ENCODE measurements around the gene OTOGL.
"Not testable (repeated sequence)": the region's sequence is repeated elsewhere in the genome, so short reads cannot be mapped to it uniquely, and the experiment has no call there.

Gene OTOGL

DNA sequence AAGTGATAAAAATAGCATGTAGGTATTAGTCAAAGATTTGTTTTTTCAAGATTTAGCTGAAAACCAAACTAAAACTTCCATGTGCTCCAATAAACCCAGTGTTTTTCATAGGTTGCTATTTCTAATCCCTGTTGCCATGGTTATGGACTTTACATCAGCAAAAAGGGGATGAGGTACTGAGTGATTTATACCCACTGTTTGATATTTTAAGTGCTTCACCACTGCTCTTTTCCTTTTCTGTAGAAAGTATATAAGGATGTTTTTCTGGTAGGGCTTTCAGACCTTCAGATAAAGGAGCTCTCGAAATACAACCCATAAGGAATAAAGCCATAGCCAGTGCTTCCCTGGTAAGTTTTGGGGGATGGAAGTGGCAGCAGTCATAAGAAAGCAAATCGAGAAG is at the start of gene OTOGL:
Gene OTOGL, plus strand, starts transcription at position 279 of the 400 bp plus-strand sequence. CDS start 109,895 bp downstream, outside the sequence.
- no peak for DNase-seq

GRCh38 chr12:80050236-80050635 is 49.1 kb upstream of the OTOGL start:
- DNase-seq = no peak

- no peak for DNase-seq
Observed at GRCh38 chr12:80053051-80053790, 46.1 kb upstream of the OTOGL start.

- no peak for DNase-seq
Observed at GRCh38 chr12:80056232-80056631, 43.1 kb upstream of the OTOGL start.

DNA sequence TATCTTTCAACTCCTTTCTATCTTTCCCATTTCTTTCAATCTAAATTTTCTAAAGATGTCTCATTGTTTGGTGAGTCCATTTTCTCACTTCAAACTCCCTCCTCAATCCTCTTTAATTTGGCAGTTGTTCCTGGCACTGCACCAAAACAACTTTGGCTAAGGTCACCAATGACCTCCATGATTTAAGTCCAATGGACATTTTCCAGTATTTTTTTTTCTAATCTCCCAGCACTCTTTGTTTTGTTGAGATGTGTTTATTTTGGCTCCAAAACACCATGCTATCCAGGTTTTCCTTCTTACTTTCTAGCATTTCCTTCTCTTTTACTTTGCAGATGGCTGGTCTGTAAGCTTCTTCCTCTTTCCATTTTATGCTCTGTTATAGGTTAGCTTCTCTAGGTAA is 42.5 kb upstream of the OTOGL start:
- no peak for DNase-seq

GRCh38 chr12:80058586-80058985 is 40.8 kb upstream of the OTOGL start:
- no peak for DNase-seq

DNA sequence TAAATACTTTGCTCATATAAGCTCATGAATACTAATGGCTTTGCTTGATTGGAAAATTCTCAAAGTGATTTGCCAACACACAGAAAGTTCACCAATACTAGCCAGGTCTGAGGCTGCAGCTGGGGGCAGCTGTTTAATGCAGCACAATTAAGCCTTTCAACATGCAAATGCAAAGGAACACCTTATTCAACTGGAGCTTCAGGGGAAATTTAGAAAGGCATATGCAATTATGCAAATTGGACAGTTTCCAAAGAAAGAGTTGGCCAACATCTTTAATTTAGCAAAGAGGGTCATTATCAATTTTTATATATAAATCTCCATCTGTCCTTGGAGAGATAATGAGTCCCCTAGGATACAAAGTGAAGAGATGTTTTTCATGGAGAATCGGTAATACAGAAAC is 40.2 kb upstream of the OTOGL start:
- DNase-seq = no peak

DNA sequence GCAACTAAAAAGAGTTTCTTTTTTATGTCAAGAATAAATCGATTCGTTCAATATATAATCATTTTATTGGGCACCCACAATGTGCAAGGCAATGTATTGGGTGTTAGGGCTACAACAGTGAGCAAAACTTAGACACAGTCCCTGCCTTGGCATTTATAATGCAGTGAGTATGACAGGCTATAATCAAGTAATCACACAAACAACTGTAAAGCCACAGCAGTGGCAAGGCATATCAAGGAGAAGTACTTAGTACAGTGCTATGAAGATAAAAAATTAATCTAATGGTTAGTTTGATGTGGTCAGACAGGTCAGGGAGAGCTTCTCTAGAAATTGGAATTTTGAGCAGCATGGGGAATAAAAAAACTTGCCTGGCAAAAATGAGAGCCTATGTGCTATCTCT is 39.5 kb upstream of the OTOGL start:
- no peak for DNase-seq

DNA sequence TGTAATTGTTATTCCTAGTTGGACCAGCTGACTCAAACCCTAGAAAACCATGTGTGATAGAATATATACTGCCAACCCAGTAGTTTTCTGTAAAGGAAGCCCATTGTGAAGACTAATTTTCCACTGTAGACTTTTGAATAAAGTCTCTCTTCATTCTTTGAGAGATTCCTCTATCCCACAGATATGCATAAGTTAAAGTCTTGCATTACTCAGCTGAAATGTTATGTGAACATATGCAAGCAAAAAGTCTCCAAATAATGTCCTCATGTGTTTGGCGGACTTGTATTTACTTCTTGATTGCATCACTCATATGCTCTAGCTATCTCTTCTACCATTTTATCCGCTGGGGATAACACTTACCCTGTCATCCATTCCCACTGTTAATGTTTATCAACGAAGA is 35.1 kb upstream of the OTOGL start:
- DNase-seq = no peak

DNA sequence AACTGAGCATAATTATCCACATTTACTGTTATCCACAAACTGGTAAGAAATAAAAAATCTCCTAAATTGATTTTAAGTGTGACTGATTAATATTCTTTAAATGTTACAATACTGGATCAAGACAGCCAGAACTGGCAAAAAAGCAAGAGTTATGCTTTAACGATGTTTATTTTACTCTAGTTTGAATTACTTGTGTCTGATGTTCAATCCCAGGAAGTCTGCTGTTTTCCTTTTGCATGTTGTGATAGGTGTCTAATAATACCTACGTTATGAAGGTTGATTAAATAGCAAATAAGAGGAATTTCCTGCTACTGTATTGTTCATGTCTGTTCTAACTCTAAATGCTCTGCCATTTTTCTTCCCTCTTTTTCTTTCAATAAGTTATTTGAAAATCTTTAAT is 34.4 kb upstream of the OTOGL start:
- no peak for DNase-seq

DNA sequence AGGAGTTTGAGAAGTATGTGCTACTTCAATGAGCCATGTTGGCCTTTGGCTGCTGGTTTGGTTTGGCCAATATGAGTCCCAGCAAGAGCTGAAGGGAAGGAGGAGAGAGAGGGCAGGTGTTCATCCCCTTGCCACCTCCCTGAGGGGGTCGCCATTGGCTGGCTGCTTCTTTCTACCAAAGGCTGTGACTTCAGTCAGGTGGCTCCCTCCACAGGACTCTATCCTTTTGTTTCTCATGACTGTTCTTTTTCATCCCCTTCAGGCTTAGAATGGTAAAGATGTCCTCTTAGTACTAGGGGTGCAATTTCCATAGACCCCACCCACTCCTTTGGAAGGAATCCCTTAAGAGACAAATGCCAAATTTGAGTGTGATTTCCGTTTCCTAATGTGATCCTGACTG is 31.2 kb upstream of the OTOGL start:
- no peak for DNase-seq

GRCh38 chr12:80083892-80084614 is 15.3 kb upstream of the OTOGL start:
- not testable (repeated sequence) for DNase-seq

DNA sequence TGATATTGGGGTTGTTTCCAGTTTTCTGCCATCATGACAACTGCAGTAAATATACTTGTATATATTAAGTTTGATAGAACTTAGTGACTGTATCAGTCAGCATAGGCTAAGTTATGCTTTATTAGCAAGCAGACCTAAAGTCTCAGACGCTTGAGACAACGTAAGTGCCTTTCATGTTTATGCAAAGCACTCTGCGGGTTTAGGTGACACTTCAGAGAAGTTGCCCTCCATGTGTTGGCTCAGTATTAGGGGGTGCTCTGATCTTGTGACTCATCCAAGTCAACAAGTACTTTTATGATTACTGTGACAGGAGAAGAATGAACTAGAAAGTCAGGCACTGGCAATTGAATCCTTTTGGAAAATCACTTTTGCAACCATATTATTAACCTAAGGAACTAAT is 13.3 kb upstream of the OTOGL start:
- no peak for DNase-seq

DNA sequence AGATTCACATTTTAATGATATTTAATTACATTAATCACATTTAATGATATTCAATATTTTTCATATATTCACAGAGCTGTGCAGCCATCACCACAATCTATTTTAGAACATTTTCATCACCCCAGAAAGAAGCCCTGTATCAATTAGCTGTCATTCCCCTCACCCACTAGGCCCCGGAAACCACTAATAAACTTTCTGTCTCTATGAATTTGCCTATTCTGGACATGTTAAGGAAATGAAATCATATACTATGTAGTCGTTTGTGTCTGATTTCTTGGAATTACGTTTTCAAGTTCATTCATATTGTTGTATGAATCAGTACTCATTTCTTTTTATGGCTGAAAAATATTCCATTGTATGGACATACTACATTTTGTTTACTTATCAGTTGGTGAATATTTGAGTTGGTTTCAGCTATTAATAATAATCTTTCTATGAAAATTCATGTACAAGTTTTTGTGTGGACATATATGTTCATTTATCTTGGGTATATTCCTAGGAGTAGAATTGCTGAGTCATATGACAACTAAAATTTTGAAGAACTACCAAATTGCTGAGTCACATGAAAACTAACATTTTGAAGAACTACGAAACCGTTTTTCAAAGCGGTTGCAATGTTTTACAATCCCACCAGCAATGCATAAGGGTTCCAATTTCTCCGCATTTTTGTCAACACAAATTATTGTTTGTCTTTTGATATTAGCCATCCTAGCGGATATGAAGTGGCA is 11.7 kb upstream of the OTOGL start:
- no peak for DNase-seq

DNA sequence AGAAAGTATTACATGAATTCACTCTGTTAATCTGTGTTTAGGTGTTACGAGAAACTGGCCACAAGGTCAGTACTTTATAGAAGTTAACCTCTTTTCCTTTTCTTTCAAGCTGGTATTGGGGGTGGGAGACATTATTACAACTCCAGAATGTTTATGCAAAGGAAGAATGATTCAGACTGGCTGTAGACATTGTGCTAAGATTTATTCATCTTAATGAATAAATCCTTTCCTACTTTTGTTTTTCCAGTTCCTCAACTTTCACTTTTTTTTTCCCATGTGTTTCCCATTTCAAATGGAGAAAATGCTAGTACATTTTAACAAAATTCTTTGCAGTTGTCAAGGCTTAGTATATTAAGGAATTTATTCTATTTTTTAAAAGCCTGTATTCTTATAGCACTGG is 1.3 kb downstream of the OTOGL start:
- no peak for DNase-seq

- DNase-seq = no peak
Observed at GRCh38 chr12:80101126-80101525, 1.8 kb downstream of the OTOGL start.

DNA sequence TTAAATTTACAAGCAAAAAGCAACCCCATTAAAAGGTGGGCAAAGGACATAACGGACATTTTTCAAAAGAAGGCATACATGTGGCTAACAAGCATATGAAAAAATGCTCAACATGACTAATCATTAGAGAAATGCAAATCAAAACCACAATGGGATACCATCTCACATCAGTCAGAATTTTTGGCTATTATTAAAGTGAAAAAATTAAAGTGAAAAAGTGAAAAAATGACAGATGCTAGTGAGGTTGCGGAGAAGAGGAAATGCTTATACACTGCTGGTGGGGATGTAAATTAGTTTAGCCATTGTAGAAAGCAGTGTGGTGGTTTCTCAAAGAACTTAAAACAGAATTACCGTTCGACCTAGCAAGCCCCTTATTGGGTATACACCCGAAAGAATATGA is 7.9 kb downstream of the OTOGL start:
- DNase-seq = no peak

- DNase-seq = no peak
Observed at GRCh38 chr12:80116735-80117134, 17.4 kb downstream of the OTOGL start.

DNA sequence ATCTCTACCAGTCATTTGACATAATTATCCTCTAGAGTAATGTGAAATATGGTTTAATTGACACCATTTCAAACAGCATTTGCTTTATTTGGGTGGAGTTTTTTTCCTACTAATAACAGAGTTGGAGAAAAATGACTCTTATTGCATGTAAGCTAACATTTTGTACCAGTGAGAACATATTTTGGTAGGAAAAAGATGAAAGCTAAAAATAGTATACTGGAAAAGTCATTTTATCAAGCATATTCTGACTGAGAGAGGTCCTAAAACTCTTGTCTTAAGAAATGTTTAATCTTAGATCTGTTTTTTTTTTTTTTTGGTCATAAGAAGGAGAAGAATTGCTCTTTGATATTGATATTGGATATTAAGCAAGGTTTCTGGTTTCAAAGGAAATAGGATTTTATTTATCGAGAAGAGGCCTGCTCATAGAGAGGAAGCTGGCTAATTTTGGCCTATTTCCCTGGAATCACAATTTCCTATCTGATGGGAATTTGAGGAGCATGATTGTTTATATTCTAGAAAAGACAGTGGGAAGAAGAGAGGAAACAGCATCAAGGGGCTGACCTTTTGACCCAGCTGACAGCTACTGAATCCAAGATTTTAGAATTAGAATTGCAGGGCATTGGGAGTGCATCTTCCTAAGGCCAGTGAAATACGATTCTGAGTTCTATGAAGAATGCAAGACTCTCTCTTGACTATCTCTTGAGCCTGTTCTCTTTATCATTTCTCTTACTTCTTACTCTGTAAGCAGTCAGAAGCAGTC is 19.4 kb downstream of the OTOGL start:
- no peak for DNase-seq

- DNase-seq = no peak
Observed at GRCh38 chr12:80120994-80121393, 21.7 kb downstream of the OTOGL start.

DNA sequence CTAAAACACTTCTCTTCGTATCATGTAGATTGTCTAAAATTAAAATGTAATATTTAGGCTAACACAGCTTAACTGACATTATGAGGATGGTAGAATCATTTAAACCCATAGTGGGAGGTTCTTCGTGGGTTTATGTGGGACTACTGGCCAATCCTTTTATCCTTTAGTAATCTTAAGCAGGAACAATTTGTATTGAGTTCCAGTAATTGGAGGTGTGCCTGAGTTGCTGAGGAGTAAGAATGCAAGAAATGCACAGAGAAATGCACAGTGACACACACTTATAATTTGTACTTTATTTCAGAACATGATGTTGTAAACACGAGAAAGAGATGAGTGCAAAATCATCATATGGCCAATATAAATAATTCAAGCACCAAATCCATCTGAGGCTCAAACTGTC is 22.3 kb downstream of the OTOGL start:
- no peak for DNase-seq

DNA sequence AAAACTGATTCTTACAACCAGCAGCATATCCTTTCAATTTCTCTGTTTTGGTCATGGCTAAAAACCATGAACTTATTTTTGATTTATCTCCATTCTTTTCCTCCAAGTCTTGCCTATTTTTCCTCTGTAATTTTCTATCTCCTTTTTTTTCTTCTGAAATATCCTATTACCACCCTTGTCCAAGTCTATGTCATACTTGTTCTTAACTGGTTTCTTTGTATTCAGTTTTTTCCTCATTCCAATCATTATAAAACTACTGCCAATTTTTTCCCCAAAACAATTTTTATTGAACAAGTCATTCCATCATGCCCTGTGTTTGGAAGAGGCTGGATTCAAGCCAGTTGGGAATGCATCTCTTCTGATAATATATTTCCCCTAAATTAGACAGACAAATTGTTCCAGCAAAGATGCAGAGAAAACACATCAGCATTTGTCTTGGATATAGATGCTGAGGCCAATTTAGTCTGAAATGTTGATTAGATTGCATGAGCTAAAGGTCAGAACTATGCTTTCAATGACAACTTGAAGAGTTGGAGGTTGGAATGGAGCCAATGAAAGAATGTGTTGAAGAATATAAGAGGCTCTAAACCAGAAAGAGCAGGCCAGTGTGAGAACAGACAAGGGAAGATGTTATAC is 30.7 kb downstream of the OTOGL start:
- DNase-seq = no peak

- no peak for DNase-seq
Observed at GRCh38 chr12:80135624-80136023, 36.3 kb downstream of the OTOGL start.
